ENCODE data around the gene POU2AF3.

The POU2AF3 gene

DNA sequence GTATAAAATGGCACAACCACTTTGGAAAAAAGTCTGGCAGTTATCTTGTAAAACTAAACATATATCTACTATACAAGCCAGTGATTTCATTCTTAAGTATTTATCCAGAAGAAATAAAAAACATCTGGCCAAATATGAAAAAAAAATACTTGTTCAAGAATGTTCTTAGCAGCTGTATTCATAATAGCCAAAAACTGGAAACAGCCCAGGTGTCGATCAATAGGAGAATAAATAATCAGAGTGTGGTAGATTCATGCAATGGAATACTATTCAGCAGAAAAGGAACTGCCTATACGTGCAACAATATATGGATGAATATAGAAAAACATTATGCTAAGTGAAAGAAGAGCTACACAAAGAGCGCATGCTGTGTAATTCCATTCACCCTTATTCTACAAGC, 44.0 kb downstream of the POU2AF3 start:
- no peak overlapping the region for H3K4me3 ChIP-seq (ENCODE audit: low read depth, low read length)
- no peak for DNase-seq (ENCODE audit: low read depth)
- no peak for TF ChIP-seq MYC (IDR thresholded peaks at IDR 0.05; ENCODE audit: low read depth, low read length)
- TF ChIP-seq, protein P1, sequence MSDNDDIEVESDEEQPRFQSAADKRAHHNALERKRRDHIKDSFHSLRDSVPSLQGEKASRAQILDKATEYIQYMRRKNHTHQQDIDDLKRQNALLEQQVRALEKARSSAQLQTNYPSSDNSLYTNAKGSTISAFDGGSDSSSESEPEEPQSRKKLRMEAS (IDR thresholded peaks at IDR 0.05; ENCODE audit: low read depth, low read length): no peak

DNA sequence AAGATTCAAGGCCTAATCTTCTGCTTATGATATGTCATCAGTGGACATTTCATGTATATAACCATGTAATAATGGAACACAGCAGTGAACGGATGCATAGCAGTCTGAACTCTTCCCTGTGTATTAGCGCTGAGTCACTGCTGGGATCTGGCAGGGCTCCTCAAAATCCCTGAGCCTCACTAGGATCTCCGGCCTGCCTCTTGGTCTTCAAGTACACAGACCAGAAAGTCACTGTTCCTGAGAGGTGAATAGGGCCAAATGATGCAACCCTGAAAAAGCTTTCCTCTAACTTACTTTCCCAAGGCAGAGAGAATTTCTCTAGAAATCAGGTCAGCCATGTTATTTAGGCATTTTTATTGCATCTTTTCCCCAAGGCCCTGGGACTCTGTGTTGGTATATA, 45.7 kb downstream of the POU2AF3 start:
- DNase-seq (ENCODE audit: low read depth): no peak
- H3K4me3 ChIP-seq (ENCODE audit: low read depth, low read length): no peak overlapping the region
- TF ChIP-seq POLR2A (IDR thresholded peaks at IDR 0.05; ENCODE audit: extremely low read depth, insufficient read length): no peak
- no peak for TF ChIP-seq MYC (IDR thresholded peaks at IDR 0.05; ENCODE audit: low read depth, low read length)
- TF ChIP-seq, protein P1 (IDR thresholded peaks at IDR 0.05; ENCODE audit: low read depth, low read length): no peak
- TF ChIP-seq, protein P2, sequence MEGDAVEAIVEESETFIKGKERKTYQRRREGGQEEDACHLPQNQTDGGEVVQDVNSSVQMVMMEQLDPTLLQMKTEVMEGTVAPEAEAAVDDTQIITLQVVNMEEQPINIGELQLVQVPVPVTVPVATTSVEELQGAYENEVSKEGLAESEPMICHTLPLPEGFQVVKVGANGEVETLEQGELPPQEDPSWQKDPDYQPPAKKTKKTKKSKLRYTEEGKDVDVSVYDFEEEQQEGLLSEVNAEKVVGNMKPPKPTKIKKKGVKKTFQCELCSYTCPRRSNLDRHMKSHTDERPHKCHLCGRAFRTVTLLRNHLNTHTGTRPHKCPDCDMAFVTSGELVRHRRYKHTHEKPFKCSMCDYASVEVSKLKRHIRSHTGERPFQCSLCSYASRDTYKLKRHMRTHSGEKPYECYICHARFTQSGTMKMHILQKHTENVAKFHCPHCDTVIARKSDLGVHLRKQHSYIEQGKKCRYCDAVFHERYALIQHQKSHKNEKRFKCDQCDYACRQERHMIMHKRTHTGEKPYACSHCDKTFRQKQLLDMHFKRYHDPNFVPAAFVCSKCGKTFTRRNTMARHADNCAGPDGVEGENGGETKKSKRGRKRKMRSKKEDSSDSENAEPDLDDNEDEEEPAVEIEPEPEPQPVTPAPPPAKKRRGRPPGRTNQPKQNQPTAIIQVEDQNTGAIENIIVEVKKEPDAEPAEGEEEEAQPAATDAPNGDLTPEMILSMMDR (IDR thresholded peaks at IDR 0.05; ENCODE audit: low read depth, low read length): no peak

DNA sequence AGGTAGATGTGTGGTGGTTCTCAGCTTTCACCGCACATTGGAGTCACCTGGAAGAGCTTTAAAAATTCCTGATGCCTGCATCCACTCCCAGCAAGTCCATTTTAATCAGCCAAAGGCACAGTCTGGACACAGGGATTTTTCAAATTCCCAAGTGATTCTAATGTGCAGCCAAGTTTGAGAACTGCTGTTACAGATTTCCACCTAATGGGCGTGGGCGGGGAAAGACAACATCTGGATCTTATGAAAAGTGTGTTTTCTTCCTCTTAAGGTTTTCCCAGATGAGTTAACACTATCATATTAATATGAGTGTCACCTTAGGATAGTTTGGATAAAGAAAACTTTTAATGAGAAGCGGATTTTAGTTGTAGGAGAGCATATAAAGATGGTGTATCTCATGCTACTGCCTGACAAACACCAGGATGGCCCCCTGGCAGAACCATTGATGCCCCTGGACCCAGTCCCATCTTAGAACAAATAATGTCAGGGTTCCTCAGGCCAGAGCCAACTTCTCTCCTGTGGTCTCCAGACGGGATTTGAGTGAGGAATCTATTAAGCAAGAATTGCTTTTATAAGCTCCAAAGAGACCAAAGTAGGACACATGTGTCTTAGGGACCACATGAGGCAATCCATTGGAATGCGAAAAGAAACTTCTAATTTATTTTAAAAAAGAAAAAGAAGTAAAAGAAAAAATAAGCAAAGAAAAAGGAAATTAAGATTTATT, 48.8 kb downstream of the POU2AF3 start:
- no peak for DNase-seq (ENCODE audit: low read depth)
- no peak for TF ChIP-seq MYC (IDR thresholded peaks at IDR 0.05; ENCODE audit: low read depth, low read length)
- TF ChIP-seq, protein P2 (IDR thresholded peaks at IDR 0.05; ENCODE audit: low read depth, low read length): no peak
- TF ChIP-seq, protein P1 (IDR thresholded peaks at IDR 0.05; ENCODE audit: low read depth, low read length): no peak
- no peak for TF ChIP-seq POLR2A (IDR thresholded peaks at IDR 0.05; ENCODE audit: extremely low read depth, insufficient read length)

DNA sequence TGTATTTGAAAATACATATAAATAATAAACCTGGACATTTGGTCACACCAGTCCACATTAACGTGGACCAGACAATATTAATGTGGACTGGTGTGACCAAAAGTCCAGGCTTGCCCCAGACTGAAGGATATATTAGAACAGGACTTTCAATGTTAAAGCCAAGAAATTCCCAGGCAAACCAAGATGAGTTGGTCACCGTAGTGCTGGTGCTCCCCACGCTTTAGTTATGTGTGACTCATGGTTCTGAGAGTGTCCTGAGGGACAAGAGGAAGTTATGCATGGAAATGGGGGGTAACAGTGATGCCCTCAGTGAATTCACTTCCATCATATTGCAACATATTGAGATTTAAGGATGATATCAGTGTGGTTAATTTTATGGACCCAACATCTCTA, 49.4 kb downstream of the POU2AF3 start:
- TF ChIP-seq, protein P2 (IDR thresholded peaks at IDR 0.05; ENCODE audit: low read depth, low read length): no peak
- TF ChIP-seq MYC (IDR thresholded peaks at IDR 0.05; ENCODE audit: low read depth, low read length) (no peak), POLR2A (IDR thresholded peaks at IDR 0.05; ENCODE audit: extremely low read depth, insufficient read length) (no peak)
- TF ChIP-seq, protein P1 (IDR thresholded peaks at IDR 0.05; ENCODE audit: low read depth, low read length): no peak
- no peak overlapping the region for H3K4me3 ChIP-seq (ENCODE audit: low read depth, low read length)
- DNase-seq (ENCODE audit: low read depth): peak; percentile 32

More for the DNA sequence above, 48.8 kb downstream of the POU2AF3 start:
- no peak overlapping the region for H3K4me3 ChIP-seq (ENCODE audit: low read depth, low read length)

DNA sequence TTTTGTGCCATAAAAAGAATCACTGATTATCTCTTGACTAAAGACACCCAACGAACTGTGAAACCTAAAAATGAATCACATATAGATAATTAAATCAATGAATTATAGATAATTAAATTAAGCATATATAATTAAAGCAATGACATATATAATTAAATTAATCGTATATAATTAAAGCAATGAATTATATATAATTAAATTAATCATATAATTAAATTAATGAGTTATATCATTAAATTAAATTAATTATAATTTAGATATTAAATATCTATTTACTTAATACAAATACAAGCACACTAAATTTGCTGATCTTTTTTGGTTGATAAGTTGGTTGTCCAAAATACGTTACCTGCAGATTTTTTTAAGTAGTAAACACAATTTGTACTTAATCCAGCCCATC, 49.8 kb downstream of the POU2AF3 start:
- no peak for DNase-seq (ENCODE audit: low read depth)
- TF ChIP-seq, protein P1 (IDR thresholded peaks at IDR 0.05; ENCODE audit: low read depth, low read length): no peak
- H3K4me3 ChIP-seq (ENCODE audit: low read depth, low read length): no peak overlapping the region

DNA sequence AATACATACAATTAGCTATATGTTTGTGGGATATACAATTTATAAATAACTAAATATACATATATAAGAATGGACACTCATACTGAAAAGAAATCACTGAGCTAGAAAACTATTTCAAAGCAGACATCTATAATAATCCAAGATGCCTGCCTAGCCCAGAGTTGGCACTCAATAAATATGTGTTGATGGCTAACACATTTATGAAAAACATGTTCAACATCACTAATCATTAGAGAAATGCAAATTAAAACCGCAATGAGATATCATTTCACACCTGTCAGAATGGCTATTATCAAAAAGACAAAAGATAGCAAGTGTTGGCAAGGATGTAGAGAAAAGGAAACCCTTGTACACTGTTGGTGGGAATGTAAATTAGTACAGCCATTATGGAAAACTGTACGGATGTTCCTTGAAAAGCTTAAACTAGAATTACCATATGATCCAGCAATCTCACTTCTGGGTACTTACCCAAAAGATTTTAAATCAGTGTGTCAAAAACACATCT, 50.9 kb downstream of the POU2AF3 start:
- TF ChIP-seq MYC (IDR thresholded peaks at IDR 0.05; ENCODE audit: low read depth, low read length) (no peak), POLR2A (IDR thresholded peaks at IDR 0.05; ENCODE audit: extremely low read depth, insufficient read length) (no peak)
- TF ChIP-seq, protein P1 (IDR thresholded peaks at IDR 0.05; ENCODE audit: low read depth, low read length): no peak
- TF ChIP-seq, protein P2 (IDR thresholded peaks at IDR 0.05; ENCODE audit: low read depth, low read length): no peak
- DNase-seq (ENCODE audit: low read depth): no peak
- H3K4me3 ChIP-seq (ENCODE audit: low read depth, low read length): no peak overlapping the region

Data from NB4 (cell line).